SK-N-SH treated with all-trans-retinoic acid at 6 μM for 48 hours (cell line): ENCODE data around the gene DCDC2C.

ENCODE experiments used
- ATAC-seq: fragments of 200-7000 bp; cut with Tn5 transposase; 3 replicates; pipeline ENCODE4 v1.9.1; 2020; ENCODE audit warnings: mild to moderate bottlenecking, moderate library complexity
- ARNTL ChIP-seq: fragments of 450-650 bp; formaldehyde crosslinking; IDR thresholded peaks from 2 replicates; pipeline ENCODE4 v1.5.0; 2020; ENCODE audit warnings: low read depth, mild to moderate bottlenecking, moderate library complexity, borderline replicate concordance
- BACH2 ChIP-seq: fragments of 250-450 bp; sonication (Bioruptor Pico); IDR thresholded peaks from 2 replicates; pipeline ENCODE4 v1.9.0; 2021; ENCODE audit warnings: mild to moderate bottlenecking, borderline replicate concordance
- CSDC2 ChIP-seq: fragments of 250-450 bp; sonication (Bioruptor Pico); IDR thresholded peaks from 2 replicates; pipeline ENCODE4 v1.5.0; 2020; ENCODE audit warnings: mild to moderate bottlenecking, moderate library complexity
- ESRRG ChIP-seq: fragments of 250-450 bp; sonication (Bioruptor Pico); IDR thresholded peaks from 2 replicates; pipeline ENCODE4 v1.6.1; 2021; ENCODE audit warnings: mild to moderate bottlenecking
- GLIS3 ChIP-seq: fragments of 250-450 bp; sonication (Bioruptor Pico); IDR thresholded peaks from 2 replicates; pipeline ENCODE4 v1.5.0; 2020; ENCODE audit warnings: mild to moderate bottlenecking, moderate library complexity
- ISL1 ChIP-seq: fragments of 250-450 bp; sonication (Bioruptor Pico); IDR thresholded peaks from 2 replicates; pipeline ENCODE4 v2.1.2; 2022; ENCODE audit warnings: mild to moderate bottlenecking, moderate library complexity
- OSR1 ChIP-seq: fragments of 250-450 bp; sonication (Bioruptor Pico); IDR thresholded peaks from 2 replicates; pipeline ENCODE4 v1.8.0; 2022; ENCODE audit warnings: moderate library complexity, mild to moderate bottlenecking, inconsistent platforms
- PPARA ChIP-seq: fragments of 250-450 bp; sonication (Bioruptor Pico); IDR thresholded peaks from 2 replicates; pipeline ENCODE4 v1.5.0; 2020; ENCODE audit warnings: mild to moderate bottlenecking, borderline replicate concordance
- RARB ChIP-seq: fragments of 250-450 bp; sonication (Bioruptor Pico); IDR thresholded peaks from 2 replicates; pipeline ENCODE4 v1.8.0; 2021; ENCODE audit warnings: mild to moderate bottlenecking, moderate library complexity
- TCF4 ChIP-seq: fragments of 250-450 bp; sonication (Bioruptor Pico); IDR thresholded peaks from 2 replicates; pipeline ENCODE4 v1.8.0; 2021; ENCODE audit warnings: mild to moderate bottlenecking, moderate library complexity, borderline replicate concordance
- TOX ChIP-seq: fragments of 250-450 bp; sonication (Bioruptor Pico); IDR thresholded peaks from 2 replicates; pipeline ENCODE4 v1.8.0; 2021; ENCODE audit warnings: mild to moderate bottlenecking, moderate library complexity, borderline replicate concordance
- ZC3H10 ChIP-seq: fragments of 250-450 bp; sonication (Bioruptor Pico); IDR thresholded peaks from 2 replicates; pipeline ENCODE4 v1.5.1; 2021; ENCODE audit warnings: mild to moderate bottlenecking, moderate library complexity
- ZFP3 ChIP-seq: fragments of 250-450 bp; sonication (Bioruptor Pico); IDR thresholded peaks from 2 replicates; pipeline ENCODE4 v1.5.0; 2020; ENCODE audit warnings: mild to moderate bottlenecking, moderate library complexity
- ZFP30 ChIP-seq: fragments of 450-650 bp; formaldehyde crosslinking; IDR thresholded peaks from 2 replicates; pipeline ENCODE4 v1.5.0; 2022; ENCODE audit warnings: mild to moderate bottlenecking, moderate library complexity
- ZNF565 ChIP-seq: fragments of 450-650 bp; formaldehyde crosslinking; conservative IDR thresholded peaks from 2 replicates; pipeline ENCODE4 v1.5.0; 2020; ENCODE audit warnings: low read depth, mild to moderate bottlenecking, moderate library complexity
- ZNF70 ChIP-seq: fragments of 450-650 bp; formaldehyde crosslinking; IDR thresholded peaks from 2 replicates; pipeline ENCODE4 v1.5.0; 2020; ENCODE audit warnings: mild to moderate bottlenecking, moderate library complexity
- ZNF8 ChIP-seq: fragments of 450-650 bp; formaldehyde crosslinking; IDR thresholded peaks from 2 replicates; pipeline ENCODE4 v1.5.0; 2020; ENCODE audit warnings: mild to moderate bottlenecking, moderate library complexity
- TF ChIP-seq, protein P1 (sequence below): fragments of 250-450 bp; sonication (Bioruptor Pico); IDR thresholded peaks from 2 replicates; pipeline ENCODE4 v1.5.1; 2020; ENCODE audit warnings: low read depth, mild to moderate bottlenecking, moderate library complexity
- TF ChIP-seq, protein P2 (sequence below): fragments of 250-450 bp; sonication (Bioruptor Pico); IDR thresholded peaks from 2 replicates; pipeline ENCODE4 v1.8.0; 2020; ENCODE audit warnings: mild to moderate bottlenecking, moderate library complexity, borderline replicate concordance
- TF ChIP-seq, protein P3 (sequence below): fragments of 250-450 bp; sonication (Bioruptor Pico); IDR thresholded peaks from 2 replicates; pipeline ENCODE4 v1.5.1; 2021; ENCODE audit warnings: mild to moderate bottlenecking, moderate library complexity
- TF ChIP-seq, protein P4 (sequence below): fragments of 250-450 bp; sonication (Bioruptor Pico); IDR thresholded peaks from 2 replicates; pipeline ENCODE4 v1.5.0; 2020; ENCODE audit warnings: mild to moderate bottlenecking, moderate library complexity
- TF ChIP-seq, protein P5 (sequence below): fragments of 250-450 bp; sonication (Bioruptor Pico); IDR thresholded peaks from 2 replicates; pipeline ENCODE4 v1.8.0; 2021; ENCODE audit warnings: low read depth, mild to moderate bottlenecking, moderate library complexity, borderline replicate concordance

The DCDC2C gene

DNA sequence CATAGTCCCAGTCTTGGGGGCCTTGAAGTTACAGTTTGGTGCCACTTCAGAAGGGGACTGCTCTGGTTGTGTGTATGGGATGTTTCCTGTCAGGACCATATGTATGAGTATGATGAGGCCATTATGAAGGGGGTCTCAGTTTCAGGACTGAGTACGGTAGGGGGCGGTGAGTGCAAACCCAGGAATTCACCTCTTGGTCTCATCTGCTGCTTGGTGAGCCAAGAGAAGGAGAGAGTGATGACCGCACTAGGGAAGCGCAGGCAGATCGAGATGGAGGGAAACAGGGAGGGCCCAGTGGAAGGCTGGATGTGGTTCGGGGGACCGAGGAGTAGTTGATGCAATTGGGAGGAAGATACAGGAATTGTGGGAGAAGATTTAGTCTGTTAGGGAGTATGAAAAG lies 28.5 kb downstream of the DCDC2C start:
- no peak for ATAC-seq
- TF ChIP-seq, protein P1, sequence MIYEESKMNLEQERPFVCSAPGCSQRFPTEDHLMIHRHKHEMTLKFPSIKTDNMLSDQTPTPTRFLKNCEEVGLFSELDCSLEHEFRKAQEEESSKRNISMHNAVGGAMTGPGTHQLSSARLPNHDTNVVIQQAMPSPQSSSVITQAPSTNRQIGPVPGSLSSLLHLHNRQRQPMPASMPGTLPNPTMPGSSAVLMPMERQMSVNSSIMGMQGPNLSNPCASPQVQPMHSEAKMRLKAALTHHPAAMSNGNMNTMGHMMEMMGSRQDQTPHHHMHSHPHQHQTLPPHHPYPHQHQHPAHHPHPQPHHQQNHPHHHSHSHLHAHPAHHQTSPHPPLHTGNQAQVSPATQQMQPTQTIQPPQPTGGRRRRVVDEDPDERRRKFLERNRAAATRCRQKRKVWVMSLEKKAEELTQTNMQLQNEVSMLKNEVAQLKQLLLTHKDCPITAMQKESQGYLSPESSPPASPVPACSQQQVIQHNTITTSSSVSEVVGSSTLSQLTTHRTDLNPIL (CRISPR knock-in tag) = no peak
- TF ChIP-seq TOX (CRISPR knock-in tag) (no peak), ISL1 (CRISPR knock-in tag) (no peak), ZNF70 (CRISPR knock-in tag) (no peak), CSDC2 (no peak), ZNF565 (CRISPR knock-in tag) (no peak), TCF4 (no peak), PPARA (CRISPR knock-in tag) (no peak), GLIS3 (CRISPR knock-in tag) (no peak), BACH2 (CRISPR knock-in tag) (no peak), OSR1 (CRISPR knock-in tag) (no peak)
- TF ChIP-seq, protein P2, sequence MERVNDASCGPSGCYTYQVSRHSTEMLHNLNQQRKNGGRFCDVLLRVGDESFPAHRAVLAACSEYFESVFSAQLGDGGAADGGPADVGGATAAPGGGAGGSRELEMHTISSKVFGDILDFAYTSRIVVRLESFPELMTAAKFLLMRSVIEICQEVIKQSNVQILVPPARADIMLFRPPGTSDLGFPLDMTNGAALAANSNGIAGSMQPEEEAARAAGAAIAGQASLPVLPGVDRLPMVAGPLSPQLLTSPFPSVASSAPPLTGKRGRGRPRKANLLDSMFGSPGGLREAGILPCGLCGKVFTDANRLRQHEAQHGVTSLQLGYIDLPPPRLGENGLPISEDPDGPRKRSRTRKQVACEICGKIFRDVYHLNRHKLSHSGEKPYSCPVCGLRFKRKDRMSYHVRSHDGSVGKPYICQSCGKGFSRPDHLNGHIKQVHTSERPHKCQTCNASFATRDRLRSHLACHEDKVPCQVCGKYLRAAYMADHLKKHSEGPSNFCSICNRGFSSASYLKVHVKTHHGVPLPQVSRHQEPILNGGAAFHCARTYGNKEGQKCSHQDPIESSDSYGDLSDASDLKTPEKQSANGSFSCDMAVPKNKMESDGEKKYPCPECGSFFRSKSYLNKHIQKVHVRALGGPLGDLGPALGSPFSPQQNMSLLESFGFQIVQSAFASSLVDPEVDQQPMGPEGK = no peak

DNA sequence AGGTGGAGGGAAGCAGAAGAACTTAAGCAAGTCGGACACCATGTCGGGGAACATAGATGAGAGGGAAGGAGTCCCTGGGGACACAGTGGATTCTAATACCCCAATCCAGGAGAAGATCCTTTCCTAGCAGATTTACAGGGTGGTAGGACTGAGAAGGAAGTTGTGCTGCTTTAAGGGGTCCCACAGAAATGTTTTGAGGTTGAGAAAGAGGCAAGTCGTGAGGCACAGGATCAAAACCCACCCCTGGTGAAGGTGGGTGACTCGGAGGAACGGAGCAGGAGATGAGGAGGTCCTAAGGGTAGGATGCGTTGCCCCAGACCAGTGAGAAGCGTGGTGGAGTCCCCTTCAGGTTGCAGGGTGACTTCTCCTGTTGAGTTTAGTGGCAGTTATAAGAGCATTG lies 32.7 kb downstream of the DCDC2C start:
- no peak for ATAC-seq
- TF ChIP-seq BACH2 (CRISPR knock-in tag) = no peak
- TF ChIP-seq ZFP3 (CRISPR knock-in tag) = no peak
- no peak for TF ChIP-seq RARB (CRISPR knock-in tag)
- TF ChIP-seq, protein P3, sequence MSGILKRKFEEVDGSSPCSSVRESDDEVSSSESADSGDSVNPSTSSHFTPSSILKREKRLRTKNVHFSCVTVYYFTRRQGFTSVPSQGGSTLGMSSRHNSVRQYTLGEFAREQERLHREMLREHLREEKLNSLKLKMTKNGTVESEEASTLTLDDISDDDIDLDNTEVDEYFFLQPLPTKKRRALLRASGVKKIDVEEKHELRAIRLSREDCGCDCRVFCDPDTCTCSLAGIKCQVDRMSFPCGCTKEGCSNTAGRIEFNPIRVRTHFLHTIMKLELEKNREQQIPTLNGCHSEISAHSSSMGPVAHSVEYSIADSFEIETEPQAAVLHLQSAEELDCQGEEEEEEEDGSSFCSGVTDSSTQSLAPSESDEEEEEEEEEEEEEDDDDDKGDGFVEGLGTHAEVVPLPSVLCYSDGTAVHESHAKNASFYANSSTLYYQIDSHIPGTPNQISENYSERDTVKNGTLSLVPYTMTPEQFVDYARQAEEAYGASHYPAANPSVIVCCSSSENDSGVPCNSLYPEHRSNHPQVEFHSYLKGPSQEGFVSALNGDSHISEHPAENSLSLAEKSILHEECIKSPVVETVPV = no peak
- TF ChIP-seq, protein P1 (CRISPR knock-in tag) = no peak
- no peak for TF ChIP-seq ISL1 (CRISPR knock-in tag)

DNA sequence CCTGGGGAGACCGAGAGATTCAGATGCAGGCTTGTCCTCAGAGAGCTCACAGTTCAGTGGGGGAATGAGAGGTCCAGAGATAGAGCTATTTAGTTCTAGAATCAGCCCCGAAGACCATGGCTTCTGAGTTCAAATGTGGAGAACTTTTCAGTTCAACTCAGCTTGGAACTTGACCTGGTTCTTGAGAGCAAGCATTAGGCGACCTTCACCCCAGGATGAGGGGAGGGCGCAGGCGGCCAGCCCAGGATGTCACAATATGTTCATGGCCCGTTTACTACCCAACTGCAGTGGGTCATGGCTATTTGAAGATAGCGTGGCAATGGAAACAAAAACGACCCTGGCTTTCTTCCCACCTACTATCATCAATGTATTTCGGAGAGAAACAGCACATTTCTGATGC lies 33.8 kb downstream of the DCDC2C start:
- no peak for TF ChIP-seq PPARA (CRISPR knock-in tag)
- TF ChIP-seq, protein P4, sequence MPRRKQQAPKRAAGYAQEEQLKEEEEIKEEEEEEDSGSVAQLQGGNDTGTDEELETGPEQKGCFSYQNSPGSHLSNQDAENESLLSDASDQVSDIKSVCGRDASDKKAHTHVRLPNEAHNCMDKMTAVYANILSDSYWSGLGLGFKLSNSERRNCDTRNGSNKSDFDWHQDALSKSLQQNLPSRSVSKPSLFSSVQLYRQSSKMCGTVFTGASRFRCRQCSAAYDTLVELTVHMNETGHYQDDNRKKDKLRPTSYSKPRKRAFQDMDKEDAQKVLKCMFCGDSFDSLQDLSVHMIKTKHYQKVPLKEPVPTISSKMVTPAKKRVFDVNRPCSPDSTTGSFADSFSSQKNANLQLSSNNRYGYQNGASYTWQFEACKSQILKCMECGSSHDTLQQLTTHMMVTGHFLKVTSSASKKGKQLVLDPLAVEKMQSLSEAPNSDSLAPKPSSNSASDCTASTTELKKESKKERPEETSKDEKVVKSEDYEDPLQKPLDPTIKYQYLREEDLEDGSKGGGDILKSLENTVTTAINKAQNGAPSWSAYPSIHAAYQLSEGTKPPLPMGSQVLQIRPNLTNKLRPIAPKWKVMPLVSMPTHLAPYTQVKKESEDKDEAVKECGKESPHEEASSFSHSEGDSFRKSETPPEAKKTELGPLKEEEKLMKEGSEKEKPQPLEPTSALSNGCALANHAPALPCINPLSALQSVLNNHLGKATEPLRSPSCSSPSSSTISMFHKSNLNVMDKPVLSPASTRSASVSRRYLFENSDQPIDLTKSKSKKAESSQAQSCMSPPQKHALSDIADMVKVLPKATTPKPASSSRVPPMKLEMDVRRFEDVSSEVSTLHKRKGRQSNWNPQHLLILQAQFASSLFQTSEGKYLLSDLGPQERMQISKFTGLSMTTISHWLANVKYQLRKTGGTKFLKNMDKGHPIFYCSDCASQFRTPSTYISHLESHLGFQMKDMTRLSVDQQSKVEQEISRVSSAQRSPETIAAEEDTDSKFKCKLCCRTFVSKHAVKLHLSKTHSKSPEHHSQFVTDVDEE = no peak
- no peak for TF ChIP-seq ZNF565 (CRISPR knock-in tag)
- TF ChIP-seq CSDC2 = no peak
- TF ChIP-seq ZNF8 (CRISPR knock-in tag) = no peak
- no peak for TF ChIP-seq GLIS3 (CRISPR knock-in tag)
- TF ChIP-seq TOX (CRISPR knock-in tag) = no peak
- TF ChIP-seq, protein P5, sequence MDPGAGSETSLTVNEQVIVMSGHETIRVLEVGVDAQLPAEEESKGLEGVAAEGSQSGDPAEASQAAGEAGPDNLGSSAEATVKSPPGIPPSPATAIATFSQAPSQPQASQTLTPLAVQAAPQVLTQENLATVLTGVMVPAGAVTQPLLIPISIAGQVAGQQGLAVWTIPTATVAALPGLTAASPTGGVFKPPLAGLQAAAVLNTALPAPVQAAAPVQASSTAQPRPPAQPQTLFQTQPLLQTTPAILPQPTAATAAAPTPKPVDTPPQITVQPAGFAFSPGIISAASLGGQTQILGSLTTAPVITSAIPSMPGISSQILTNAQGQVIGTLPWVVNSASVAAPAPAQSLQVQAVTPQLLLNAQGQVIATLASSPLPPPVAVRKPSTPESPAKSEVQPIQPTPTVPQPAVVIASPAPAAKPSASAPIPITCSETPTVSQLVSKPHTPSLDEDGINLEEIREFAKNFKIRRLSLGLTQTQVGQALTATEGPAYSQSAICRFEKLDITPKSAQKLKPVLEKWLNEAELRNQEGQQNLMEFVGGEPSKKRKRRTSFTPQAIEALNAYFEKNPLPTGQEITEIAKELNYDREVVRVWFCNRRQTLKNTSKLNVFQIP = no peak
- TF ChIP-seq, protein P1 (CRISPR knock-in tag) = no peak
- no peak for TF ChIP-seq RARB (CRISPR knock-in tag)
- no peak for TF ChIP-seq ZFP30 (CRISPR knock-in tag)
- TF ChIP-seq ESRRG (CRISPR knock-in tag) = no peak
- TF ChIP-seq ZC3H10 (CRISPR knock-in tag) = no peak
- TF ChIP-seq, protein P3 = no peak
- no peak for TF ChIP-seq ARNTL (CRISPR knock-in tag)
- TF ChIP-seq ZFP3 (CRISPR knock-in tag) = no peak
- no peak for TF ChIP-seq ZNF70 (CRISPR knock-in tag)
- TF ChIP-seq ISL1 (CRISPR knock-in tag) = no peak
- TF ChIP-seq, all 23 proteins: peak for 0
- no peak for ATAC-seq
